Gastrocnemius medialis (tissue), 4 donors: ENCODE results near the gene SPATA13.

Experiments used
- POLR2A ChIP-seq, 2 donors: fragments of 450-650 bp; IDR thresholded peaks; one replicate each; pipeline ENCODE4 v1.6.1; 2017; ENCODE audit warnings: antibody characterized with exemption in 2 of 2, mild to moderate bottlenecking in 2 of 2, moderate library complexity in 2 of 2
- TF ChIP-seq, protein P1 (sequence below), 5 experiments: fragments of 450-650 bp in 3 of 5; fragments of 200-600 bp in 2 of 5; sonication (generic) in 2 of 5; IDR thresholded peaks in 4 of 5; conservative IDR thresholded peaks in 1 of 5; 1 replicate in 4 of 5; 2 replicates in 1 of 5; pipeline ENCODE4 v1.5.1; 2016 to 2019; ENCODE audit warnings: antibody characterized with exemption in 5 of 5, mild to moderate bottlenecking in 3 of 5, moderate library complexity in 3 of 5

DNA sequence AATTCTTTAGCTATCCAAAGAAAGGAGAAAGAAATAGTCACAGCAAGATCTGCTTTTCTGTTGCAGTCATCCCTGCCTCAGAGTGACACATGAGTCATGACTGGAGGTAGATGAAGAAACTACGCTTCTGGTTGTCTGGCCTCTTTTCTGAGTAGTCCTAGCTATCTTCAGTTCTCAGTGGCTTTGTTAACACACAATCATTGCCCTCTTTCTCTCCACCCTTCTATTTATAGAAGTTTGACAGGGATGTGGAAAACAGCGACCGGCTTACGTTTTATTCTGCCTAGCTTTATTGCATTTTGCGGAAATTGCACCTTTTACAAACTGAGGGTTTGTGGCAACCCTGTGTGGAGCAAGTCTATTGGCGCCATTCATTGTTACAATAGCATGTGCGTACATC, 26.7 kb downstream of the SPATA13 start:
- TF ChIP-seq, protein P1, sequence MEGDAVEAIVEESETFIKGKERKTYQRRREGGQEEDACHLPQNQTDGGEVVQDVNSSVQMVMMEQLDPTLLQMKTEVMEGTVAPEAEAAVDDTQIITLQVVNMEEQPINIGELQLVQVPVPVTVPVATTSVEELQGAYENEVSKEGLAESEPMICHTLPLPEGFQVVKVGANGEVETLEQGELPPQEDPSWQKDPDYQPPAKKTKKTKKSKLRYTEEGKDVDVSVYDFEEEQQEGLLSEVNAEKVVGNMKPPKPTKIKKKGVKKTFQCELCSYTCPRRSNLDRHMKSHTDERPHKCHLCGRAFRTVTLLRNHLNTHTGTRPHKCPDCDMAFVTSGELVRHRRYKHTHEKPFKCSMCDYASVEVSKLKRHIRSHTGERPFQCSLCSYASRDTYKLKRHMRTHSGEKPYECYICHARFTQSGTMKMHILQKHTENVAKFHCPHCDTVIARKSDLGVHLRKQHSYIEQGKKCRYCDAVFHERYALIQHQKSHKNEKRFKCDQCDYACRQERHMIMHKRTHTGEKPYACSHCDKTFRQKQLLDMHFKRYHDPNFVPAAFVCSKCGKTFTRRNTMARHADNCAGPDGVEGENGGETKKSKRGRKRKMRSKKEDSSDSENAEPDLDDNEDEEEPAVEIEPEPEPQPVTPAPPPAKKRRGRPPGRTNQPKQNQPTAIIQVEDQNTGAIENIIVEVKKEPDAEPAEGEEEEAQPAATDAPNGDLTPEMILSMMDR (IDR thresholded peaks at IDR 0.05 in 4 of 5, conservative IDR thresholded peaks at IDR 0.05 in 1 of 5), result no peak
- TF ChIP-seq POLR2A (IDR thresholded peaks at IDR 0.05), result no peak
